Activated T-cell treated with anti-CD3 and anti-CD28 coated beads for 4 hours (primary cell): Measurements from ENCODE around the gene MAST4.

Experiments used
- DNase-seq: peaks from one replicate; pipeline ENCODE4 v3.0.0-alpha.2; 2020

Gene MAST4

DNA sequence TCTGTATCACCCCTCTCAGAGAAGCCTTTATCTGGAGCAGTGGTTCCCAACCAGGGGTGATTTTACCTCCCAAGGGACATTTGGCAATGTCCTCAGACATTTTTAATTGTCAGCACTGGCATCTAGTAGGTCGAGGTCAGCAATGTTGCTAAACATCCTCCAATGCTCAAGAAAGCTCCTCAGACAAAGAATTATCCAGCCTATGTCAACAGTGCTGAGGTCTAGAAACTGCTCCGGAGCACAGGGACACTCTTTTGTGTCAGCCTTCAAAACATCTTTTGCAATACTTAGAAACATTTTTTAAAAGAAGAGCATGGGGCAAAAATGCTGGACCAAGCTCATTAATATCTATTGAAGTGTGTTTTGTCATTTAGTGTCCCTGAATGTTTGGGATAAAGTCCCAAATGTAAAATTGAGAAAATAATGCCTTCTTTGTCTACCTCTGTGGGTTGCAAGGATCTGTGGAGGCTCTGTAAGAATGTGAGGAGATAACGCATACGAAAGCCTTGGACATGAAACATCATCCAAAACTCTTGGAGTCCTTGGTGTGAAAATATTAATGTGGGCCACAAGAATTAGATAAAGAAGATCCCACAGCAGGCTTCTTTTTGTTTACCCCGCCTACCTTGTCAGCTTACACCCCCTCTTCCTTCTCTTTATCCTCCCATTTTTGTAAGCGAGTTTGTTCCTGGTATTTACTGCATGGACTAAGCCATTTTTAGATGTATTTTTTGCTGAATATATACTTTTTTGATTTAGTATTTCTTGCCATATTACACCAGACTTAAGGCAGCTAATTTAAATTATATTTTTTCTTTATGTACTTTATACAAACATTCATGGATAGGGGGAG lies 406.9 kb downstream of the MAST4 start:
- DNase-seq = no peak

DNA sequence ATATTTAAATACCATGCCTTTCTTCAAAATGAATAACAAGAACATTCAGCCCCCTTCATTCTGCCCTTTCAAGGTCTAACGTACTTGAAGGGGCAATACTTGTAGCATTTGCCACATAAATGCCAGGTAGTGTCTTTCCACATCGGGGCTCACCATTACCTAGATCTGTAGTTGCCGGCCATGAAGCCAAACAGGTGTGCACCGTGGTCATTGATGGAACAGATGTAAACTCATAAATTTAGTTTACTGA lies 407.4 kb downstream of the MAST4 start:
- no peak for DNase-seq

DNA sequence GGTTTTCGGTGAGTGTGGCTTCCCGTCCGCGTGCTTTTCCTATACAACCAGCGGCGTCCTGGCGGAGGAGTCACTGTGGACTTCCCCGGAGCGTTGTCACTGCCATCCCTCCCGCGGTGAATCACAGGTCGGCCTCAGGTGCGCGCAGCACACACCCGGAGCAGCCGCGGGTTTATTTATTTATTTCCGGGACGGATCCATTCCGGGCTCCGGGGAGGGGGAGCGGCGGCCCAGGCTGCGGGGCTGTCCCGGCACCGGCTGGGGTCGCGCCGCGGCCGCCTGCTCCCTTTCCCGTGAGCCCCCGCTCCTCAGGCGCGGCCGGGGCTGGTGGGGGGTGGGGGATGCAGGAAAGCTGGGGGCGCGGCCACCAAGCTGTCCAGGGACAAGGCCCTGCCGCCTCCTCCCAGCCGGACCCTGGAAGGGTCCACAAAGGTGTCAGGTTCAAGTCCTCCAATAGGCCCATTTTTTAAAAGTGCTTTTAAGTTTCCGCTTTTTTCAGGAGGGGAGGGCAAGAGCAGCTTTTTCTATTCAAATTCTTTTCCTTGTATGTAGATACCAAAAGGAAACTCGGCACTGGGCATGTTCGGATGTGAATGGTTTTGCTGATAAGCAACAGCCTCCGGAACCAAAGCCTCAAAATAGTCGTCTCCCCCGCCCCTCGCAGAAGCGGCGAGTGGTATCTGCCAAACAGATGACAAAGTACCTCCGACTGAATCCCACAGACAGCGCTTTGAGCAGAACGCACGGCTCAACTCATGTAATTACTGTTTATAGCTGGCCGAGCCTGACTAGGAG lies 407.9 kb downstream of the MAST4 start:
- DNase-seq = peak; percentile 81

DNA sequence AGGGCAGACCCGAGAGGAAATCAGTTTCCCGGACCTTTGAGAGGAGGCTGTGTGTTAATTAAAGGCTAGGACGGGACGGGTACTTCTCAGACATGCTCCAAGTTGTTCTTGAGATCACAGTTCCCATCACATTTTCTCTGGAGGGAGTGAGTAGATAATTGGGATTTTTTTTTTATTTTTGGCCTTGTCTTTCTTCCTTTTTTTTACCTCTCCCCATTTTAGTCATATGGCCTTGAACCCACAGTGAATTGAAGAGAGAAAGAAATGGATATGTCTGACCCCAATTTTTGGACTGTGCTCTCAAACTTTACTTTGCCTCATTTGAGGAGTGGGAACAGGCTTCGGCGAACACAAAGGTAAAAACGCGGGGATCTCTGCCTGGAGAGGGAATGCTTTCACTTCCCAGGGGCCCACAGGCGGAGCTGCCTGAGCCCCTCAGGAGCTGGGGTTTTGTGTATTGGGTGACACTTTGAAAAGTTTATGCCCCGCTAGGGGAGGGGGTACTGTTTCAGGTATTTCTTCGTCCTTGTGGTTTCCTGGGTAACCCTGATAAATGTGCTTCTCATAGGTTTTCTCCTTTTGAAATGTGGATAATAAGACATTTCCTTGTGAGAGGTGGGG lies 408.6 kb downstream of the MAST4 start:
- no peak for DNase-seq

DNA sequence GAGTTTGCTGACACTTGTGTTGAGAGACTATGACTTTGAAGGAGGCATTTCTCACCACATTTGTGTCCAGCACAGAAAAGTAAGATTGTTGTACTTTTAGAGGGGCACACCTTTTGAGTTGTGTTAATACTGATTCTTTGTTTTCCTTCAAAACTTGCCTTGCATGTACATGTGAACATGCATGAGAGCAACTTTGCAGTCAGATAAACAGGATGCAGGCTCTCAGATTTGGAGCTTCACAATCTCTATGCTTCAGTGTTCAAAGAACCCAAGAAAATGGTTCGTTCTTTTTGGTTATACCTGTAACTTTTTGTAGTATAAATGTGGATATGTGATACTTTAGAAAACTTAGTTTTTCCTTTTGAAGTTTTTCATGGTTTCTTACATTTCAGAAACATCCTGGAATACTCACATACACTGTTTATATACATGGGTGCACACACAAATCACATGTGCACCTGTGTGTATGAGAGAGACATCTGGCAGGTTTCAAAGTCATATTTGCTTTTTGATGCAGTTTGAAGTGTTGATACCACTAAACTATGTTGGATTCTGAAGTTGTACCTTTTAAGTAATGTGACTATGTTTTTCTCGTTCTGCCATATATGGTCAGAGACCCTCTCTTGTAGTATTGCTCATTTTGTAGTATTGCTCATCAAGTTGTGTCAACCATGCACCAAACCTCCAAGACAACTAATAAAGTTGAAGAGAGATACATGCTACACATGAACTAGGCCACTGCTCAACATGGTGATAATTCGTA lies 409.7 kb downstream of the MAST4 start:
- DNase-seq = no peak

DNA sequence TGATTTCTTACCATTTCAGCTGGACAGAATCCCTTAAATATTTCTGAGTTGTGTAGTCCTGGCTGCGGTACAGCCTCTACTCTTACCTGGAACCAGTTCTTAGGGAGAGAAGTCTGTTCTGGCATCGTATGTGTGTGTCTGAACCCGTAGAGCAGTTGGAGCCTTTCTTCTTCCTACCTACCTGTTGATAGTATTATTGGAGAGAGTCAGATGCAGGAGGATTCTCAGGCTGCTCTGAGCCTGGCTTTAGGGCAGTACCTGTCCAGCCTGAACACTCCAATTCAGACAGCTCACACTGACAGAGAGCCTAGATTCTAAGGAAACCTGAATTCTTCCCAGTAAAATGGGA lies 410.3 kb downstream of the MAST4 start:
- no peak for DNase-seq

DNA sequence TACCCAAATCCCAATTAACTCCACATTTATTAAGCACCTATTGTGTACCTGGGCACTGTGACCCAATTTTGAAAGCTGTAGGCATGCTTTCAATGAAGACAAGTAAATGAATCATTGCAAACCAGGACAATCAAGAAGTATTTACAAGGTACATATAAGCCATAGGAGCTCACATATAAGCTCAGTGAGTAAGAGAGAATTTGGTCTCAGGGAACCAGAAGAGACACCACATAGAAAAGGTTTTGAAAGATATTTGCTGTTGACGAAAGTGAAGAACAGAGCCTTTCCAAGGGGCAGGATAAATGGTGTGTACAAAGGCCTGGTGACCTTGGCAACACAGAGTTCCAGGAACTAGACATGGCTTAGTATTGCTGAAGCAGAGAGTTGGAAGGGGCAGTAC lies 412.8 kb downstream of the MAST4 start:
- no peak for DNase-seq

DNA sequence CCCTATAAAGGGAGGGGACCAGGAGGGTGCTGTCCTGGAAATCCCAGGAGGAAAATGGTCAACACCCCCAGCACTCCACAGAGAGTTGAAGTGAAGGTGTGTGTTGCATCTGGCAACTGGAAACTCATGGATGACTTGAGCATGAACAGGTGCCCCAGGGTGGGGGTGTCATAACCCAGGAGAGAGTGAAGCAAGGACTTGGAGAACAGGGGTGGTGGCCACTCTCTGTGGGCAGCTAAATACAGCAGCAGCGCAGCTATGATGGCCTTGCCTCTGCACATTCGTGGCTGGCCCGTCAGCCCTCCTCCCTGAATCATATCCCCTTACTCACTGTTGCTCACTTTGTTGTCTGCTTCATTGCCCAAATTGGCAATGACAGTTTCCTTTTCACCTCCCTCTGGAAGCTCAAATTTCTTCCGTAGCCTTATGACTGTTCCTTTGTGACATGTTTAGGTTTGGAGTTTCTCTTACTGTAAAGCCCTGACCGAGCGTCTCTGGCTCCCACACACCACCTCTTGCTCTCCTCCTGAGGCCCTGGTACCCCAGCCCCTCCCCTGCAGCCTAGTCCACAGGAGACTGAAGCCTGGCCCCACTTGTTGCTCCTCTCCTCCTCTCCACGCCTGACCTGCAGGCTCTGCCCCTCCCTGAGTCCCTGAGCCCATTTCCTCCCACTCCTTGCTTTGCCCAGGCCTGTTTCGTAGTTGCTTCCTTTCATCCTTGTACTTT lies 414.7 kb downstream of the MAST4 start:
- no peak for DNase-seq

DNA sequence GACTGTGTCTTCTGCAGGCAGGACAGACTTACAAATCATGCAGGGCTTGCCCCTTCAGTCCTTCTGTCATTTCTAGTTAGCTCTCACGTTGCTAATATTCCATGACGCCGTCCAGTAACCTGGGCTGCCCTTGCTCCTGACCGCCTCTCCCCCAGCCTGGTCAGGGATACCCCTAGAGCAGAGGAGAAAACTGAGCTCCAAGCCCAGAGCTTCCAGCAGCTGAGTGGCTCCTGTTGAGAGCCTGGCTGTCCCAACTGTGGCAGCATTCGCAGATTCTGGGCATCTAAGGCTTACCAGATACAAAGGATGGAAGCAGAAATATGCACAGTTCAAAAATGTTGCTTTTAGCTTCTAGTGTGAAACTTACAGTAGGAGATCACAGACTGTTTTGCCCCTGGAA lies 415.2 kb downstream of the MAST4 start:
- DNase-seq = no peak

DNA sequence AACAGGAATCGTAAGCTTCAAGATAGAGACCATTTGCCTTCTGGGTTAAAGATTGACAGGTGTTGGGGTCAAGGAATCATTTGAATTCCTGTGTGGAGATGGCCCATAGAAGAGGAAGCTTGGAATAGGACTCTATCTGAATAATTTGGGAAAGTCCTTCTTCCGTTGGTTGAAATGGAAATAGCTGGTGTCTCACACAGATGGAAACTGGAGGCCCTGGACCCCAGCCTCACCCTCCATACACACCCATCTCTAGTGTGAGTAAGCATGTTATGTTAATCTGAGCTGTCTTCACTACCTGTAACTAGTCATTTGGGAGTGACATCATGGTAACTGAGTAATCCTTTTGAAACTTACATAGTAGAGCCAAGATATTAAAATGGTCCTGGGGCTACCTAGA lies 416.0 kb downstream of the MAST4 start:
- DNase-seq = no peak

DNA sequence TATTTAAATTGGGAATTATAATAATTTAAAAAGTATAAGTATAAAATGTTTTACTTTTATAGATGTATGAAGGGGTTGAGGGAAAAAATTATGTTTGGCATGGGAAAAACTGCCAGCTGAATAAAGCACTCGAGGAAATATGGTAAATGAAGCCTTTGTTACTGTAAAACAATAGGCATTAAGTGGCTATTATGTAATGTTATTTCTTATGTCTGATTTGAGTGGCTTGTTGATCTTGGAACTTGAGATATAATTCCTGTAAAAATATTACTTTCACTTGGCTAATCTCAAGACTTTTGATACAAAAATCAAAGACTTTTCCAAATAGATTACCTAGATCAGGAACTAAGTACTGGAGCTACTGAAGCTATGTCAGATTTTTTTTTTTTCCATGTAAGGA lies 417.5 kb downstream of the MAST4 start:
- no peak for DNase-seq

DNA sequence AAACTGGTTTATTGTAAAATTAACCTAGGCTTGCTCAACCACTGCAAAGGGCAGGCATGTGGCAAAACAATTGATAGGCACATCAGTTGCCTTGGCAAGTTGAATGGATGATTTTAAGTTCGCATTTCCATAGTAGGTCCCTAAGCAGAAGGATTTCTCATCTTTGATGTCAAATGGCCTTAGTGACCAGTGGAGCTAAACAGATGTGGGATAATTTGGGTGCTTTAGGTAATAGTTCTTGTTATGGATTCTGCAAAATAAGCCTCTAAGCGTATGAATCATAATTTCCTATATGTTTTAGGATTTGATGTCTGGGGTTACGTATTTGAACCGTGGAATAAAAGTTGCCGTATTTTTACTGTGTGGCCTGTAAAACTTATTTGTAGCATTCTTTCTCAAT lies 418.0 kb downstream of the MAST4 start:
- DNase-seq = no peak

DNA sequence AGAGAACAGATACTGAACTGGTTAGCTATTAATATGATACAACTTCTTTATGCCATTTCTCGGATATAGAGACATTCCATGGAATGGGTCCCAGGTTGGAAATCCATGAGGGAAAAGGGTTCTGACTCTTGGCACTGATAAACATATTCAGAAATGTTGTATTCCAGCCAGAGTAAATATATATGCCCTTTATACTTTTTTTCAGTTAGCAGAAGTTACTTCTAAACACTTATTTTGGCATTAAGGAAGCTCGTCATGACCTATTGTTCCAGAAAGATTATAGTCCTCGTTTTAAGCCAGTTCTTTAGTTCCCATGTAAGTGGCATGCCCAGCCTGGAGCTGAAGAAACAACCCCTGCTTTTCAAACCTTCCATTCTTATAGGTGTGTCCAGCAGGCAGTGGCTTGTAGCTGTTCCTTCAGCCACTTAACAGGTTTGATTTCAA lies 418.8 kb downstream of the MAST4 start:
- no peak for DNase-seq

DNA sequence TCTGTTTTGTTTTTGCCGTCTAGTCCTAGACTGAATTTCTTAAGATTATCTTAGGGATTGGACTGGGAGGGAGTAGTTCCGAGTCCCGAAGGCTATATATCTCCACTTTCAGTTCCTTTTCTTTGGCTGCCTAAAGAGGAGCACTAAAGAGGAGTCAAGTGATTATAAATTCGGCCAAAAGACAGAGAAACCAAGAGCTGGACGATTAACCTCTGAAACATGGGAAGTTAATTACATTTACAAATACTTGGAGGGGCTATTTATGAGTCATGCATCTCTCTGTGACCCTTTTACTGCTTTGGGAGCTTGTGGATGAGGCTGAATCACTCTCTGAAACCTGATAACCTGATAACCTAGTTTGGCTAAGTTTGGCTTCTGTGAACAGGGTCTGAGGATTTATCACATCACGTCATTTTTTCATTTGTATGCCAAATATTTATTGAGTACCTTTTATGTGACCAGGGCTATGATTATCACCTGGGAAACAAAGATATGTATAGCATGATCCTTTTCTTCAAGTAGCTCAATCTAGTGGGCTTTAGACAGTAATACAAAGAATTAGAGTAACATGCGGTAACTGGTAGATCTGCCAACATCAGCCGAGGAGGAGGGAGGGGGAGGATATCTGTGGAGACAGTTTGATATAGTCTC lies 419.5 kb downstream of the MAST4 start:
- no peak for DNase-seq

DNA sequence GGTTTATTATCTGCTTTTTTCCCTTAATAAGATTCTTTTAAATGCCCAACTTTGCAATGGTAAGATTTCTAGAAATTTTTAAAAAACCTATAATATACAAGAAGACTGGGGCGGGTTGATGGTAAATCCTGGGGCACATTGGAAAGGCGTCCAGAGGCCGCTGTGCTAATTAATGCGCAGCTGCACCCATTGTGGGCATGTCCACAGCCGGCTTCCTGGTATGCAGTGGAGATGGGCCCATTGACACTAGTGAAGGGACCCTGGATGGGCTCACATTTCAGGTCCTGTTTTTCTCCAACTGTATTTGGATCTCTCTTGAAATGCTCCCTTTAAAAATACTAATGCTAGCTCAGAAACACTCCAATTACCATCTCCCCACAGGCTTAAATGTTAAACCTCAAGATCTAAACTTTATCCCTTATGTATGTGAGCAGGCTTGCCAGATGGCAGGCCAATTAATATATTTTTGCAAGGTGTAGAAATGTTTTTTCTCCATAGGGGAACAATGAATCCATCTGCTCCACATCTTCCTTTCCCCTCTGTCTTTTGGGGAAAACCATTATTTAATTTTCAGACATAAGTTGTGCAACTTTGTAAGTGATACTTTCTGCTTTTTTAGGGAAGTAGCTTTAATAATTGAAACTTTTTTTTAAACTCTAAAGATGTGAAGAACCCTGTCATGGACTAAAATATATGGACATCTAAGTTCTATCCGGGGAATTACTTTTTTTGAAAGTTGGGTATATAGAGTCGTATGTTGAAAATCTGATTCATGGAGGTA lies 423.1 kb downstream of the MAST4 start:
- DNase-seq = no peak

DNA sequence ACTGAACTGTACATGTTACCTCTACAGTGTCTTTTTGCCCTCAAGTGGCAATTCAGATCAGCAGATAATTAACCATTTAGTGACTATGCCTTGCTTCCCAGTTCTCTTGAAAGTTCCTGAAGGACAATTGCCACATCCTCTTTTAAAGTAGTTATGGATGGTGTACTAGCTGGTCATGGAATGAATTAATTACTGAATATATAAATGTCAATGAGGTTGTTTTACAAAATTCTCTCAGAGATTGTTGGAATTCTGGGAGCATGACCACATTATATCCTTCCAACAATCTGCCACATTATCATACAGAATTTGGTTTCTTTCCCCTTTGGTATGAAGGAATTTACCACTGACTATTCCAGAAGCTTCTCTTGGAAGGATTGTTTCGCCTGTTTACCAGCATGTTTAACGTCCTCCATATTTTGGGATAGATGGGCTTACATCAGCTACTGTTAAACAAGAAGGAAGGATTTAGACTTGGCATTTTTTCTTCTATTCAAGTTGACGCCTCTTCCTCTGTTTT lies 424.0 kb downstream of the MAST4 start:
- DNase-seq = no peak

DNA sequence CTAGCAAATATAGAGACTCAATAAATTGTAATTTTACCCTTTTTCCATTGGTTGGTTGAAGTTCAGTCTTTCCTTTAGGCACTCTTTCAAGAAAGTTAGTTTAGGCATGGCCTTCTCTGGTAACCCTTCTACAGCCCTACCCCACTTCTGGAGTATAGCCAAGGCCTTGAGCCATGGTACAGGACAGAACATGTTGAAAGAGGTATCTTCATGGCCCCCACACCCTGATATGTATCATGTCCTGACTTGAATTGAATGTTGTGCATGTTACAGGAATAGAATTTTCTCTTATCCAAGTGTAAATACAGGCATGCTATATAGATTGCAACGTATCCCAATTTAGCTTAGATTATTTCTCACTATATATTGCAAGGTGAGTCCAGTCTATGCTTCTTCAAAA lies 424.8 kb downstream of the MAST4 start:
- DNase-seq = no peak

DNA sequence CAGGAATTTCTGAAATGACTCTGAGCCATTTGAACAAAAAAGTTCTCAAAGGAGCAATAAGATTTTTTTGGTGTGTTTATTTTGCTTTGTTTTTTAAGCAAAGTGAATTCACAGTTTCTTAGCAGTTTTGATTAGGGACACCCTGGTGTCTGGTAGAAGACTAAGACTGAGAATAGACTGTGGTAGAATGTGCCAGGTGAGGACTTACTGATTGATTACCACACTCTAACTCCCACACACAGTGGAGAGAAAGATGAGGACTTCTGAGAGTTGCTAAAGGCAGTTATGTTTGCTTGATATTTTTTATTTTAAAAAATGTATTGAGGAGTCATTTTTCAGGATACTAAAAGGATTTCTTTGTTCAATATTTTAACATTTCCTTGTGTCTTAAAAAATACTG lies 425.3 kb downstream of the MAST4 start:
- no peak for DNase-seq

DNA sequence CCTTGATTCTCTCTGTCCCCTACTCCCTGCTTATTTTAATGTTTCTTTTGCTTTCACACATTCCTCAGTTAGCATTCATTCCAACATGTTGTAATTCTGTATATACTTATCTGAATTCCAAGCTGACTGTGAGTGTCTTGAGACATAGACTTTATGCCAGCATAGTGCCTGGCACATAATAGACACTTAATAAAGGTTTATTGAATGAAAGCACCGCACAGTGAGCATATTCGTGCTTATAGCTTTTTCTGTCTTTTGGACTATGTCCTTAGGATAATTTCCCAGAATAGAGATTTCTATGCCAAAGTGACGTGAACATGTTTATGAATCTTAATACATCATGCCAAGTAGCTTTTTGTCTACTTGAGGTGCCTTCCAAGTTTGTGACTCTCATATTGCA lies 425.8 kb downstream of the MAST4 start:
- no peak for DNase-seq

DNA sequence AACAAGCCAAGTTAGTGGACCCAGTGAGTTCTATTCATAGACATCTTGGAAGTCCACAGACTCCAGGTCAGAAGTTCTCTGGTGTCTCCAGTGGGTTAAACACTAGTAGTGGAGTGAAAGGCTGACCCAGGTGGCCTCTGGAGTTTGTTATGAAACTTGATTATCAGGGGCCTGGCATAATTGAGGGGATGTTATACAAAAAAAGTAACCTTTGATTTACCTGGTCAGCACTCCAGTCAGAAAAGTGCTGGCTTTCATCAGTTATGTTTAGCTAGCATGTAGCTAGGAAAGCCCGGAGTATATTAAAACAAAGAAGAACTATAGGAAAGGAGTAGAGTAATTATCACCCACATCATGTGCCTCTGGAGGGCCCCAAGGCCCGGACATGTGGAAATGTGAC lies 429.3 kb downstream of the MAST4 start:
- DNase-seq = no peak

DNA sequence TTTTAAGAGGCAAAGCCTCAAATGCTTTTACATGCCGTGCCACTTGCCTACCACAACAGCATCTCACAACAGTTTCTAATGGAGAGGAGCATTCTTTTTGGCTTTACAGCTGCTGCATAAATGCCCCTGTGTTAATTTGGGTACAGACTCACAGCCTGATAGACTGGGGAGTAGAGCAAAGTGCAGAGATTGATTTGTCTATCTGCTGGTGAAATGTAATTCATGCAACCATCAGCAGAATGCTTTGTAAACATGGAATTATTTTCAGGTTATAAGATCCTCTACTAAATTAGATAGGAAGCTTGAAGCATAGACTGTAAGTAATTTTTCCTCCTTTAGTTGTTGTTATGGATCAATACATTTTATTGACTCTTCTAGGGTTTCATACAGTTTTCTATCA lies 430.1 kb downstream of the MAST4 start:
- no peak for DNase-seq
